ENCODE data around the gene DSCAM. TPM values are rescaled to one million over a fixed set of nuclear protein-coding genes. Genes with fewer than 3 reads are reported as not detected.

The DSCAM gene
- total and polyA plus RNA-seq, 2 donors (not counting 3 experiments of a cell fraction or from before 2014, with no cell fraction given): not detected

DNA sequence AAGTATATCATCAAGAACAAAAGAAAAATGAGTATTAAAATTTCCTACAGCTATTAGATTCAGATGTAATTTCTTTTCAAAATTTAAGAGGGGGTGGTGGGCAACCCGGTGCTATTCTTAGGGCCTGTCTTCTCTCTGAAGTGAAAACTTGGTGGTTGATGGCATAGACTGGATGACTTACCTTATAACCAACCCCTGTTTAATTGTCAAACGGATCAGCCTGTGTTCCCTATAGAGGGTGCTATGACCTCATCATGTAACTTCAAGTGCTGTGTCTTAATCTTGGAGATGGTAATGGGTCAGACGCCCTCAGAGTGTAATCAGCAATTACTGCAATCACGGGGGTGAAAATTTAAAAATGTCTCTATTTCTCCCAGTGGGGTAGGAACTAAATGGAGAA lies 803.5 kb downstream of the DSCAM start:
- Histone ChIP-seq H2AFZ (ENCODE audit: low read depth, low read length) (no peak overlapping the region), H3K4me3 (replicated peaks in 1 of 3; ENCODE audit: insufficient read depth in 1 of 3, low read depth in 1 of 3, low read length in 3 of 3) (no peak overlapping the region), H3K4me2 (ENCODE audit: insufficient read depth, low read length) (no peak overlapping the region), H3K9ac (replicated peaks; ENCODE audit: extremely low read depth, insufficient read depth, low read length) (no peak overlapping the region), H3K9me1 (replicated peaks; ENCODE audit: control insufficient read depth, extremely low read depth, insufficient read depth, low read length) (no peaks in the 10 kb centered on the region), H3K4me1 (ENCODE audit: control insufficient read depth, extremely low read depth, insufficient read depth, low read length) (no peaks in the 10 kb centered on the region), H3K27ac (ENCODE audit: insufficient read depth, low read depth, low read length) (no peak overlapping the region), H3K9me3 (replicated peaks; ENCODE audit: control insufficient read depth, insufficient read depth, low read length) (peaks cover 4% of the 10 kb centered on the region), H3K36me3 (ENCODE audit: control insufficient read depth in 2 of 2, extremely low read depth in 1 of 2, insufficient read depth in 2 of 2, low read length in 2 of 2) (no peaks in the 10 kb centered on the region), H3K79me2 (ENCODE audit: control insufficient read depth, insufficient read depth, low read length) (no peaks in the 10 kb centered on the region), H4K20me1 (replicated peaks; ENCODE audit: control insufficient read depth, extremely low read depth, insufficient read depth, low read length) (no peaks in the 10 kb centered on the region), H3K27me3 (ENCODE audit: control insufficient read depth in 2 of 2, insufficient read depth in 2 of 2, low read length in 2 of 2) (no peaks in the 10 kb centered on the region)
- ChIA-PET CTCF (no interaction called here), POLR2A (no interaction called here)
- no peak for DNase-seq (ENCODE audit: low read depth, low spot score)
- TF ChIP-seq POLR2AphosphoS5 (IDR thresholded peaks at IDR 0.05; ENCODE audit: insufficient read depth, low read depth, low read length) (no peak), GATA2 (IDR thresholded peaks at IDR 0.05; ENCODE audit: insufficient read depth, insufficient read length, low read depth, low read length) (no peak), MAX (IDR thresholded peaks at IDR 0.05; ENCODE audit: insufficient read depth, insufficient read length) (no peak), POLR2A (IDR thresholded peaks at IDR 0.05; ENCODE audit: low read depth, low read length) (no peak)
- TF ChIP-seq, protein P1, sequence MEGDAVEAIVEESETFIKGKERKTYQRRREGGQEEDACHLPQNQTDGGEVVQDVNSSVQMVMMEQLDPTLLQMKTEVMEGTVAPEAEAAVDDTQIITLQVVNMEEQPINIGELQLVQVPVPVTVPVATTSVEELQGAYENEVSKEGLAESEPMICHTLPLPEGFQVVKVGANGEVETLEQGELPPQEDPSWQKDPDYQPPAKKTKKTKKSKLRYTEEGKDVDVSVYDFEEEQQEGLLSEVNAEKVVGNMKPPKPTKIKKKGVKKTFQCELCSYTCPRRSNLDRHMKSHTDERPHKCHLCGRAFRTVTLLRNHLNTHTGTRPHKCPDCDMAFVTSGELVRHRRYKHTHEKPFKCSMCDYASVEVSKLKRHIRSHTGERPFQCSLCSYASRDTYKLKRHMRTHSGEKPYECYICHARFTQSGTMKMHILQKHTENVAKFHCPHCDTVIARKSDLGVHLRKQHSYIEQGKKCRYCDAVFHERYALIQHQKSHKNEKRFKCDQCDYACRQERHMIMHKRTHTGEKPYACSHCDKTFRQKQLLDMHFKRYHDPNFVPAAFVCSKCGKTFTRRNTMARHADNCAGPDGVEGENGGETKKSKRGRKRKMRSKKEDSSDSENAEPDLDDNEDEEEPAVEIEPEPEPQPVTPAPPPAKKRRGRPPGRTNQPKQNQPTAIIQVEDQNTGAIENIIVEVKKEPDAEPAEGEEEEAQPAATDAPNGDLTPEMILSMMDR (IDR thresholded peaks at IDR 0.05; ENCODE audit: extremely low read depth in 1 of 2, insufficient read depth in 1 of 2, low read depth in 1 of 2, low read length in 2 of 2): no peak
- no TSS peak for BruUV-seq (replicated peaks)
- intact Hi-C loops (cut with micrococcal nuclease): no loop called here
- dilution Hi-C loops (cut with MboI; ENCODE audit: extremely low pct_ligation_motif_present, low sequenced_read_pairs): no loop called here
- FAIRE-seq: no peak

GRCh38 chr21:40041446-40041845 lies 805.5 kb downstream of the DSCAM start:
- Histone ChIP-seq H3K79me2 (ENCODE audit: control insufficient read depth, insufficient read depth, low read length) (no peaks in the 10 kb centered on the region), H3K4me3 (replicated peaks in 1 of 3; ENCODE audit: insufficient read depth in 1 of 3, low read depth in 1 of 3, low read length in 3 of 3) (no peak overlapping the region), H3K4me1 (ENCODE audit: control insufficient read depth, extremely low read depth, insufficient read depth, low read length) (no peaks in the 10 kb centered on the region), H2AFZ (ENCODE audit: low read depth, low read length) (no peak overlapping the region), H3K27ac (ENCODE audit: insufficient read depth, low read depth, low read length) (no peak overlapping the region), H4K20me1 (replicated peaks; ENCODE audit: control insufficient read depth, extremely low read depth, insufficient read depth, low read length) (no peaks in the 10 kb centered on the region), H3K9me3 (replicated peaks; ENCODE audit: control insufficient read depth, insufficient read depth, low read length) (peaks cover 4% of the 10 kb centered on the region), H3K27me3 (ENCODE audit: control insufficient read depth in 2 of 2, insufficient read depth in 2 of 2, low read length in 2 of 2) (no peaks in the 10 kb centered on the region), H3K4me2 (ENCODE audit: insufficient read depth, low read length) (no peak overlapping the region), H3K36me3 (ENCODE audit: control insufficient read depth in 2 of 2, extremely low read depth in 1 of 2, insufficient read depth in 2 of 2, low read length in 2 of 2) (no peaks in the 10 kb centered on the region), H3K9ac (replicated peaks; ENCODE audit: extremely low read depth, insufficient read depth, low read length) (no peak overlapping the region), H3K9me1 (replicated peaks; ENCODE audit: control insufficient read depth, extremely low read depth, insufficient read depth, low read length) (no peaks in the 10 kb centered on the region)
- FAIRE-seq: no peak
- dilution Hi-C loops (cut with MboI; ENCODE audit: extremely low pct_ligation_motif_present, low sequenced_read_pairs) (no loop called here), intact Hi-C loops (cut with micrococcal nuclease) (no loop called here)
- no peak for TF ChIP-seq POLR2A (IDR thresholded peaks at IDR 0.05; ENCODE audit: low read depth, low read length)
- no peak for TF ChIP-seq JUN (IDR thresholded peaks at IDR 0.05; ENCODE audit: borderline replicate concordance, insufficient read depth, insufficient read length, low read depth)
- no peak for TF ChIP-seq MAX (IDR thresholded peaks at IDR 0.05; ENCODE audit: insufficient read depth, insufficient read length)
- TF ChIP-seq EZH2 (IDR thresholded peaks at IDR 0.05; ENCODE audit: borderline replicate concordance, low read depth, low read length, severe bottlenecking): no peak
- no peak for TF ChIP-seq MYC (IDR thresholded peaks at IDR 0.05; ENCODE audit: low read depth, low read length)
- TF ChIP-seq, protein P1 (IDR thresholded peaks at IDR 0.05; ENCODE audit: extremely low read depth in 1 of 2, insufficient read depth in 1 of 2, low read depth in 1 of 2, low read length in 2 of 2): no peak
- TF ChIP-seq GATA2 (IDR thresholded peaks at IDR 0.05; ENCODE audit: insufficient read depth, insufficient read length, low read depth, low read length): no peak
- no peak for TF ChIP-seq FOS (IDR thresholded peaks at IDR 0.05; ENCODE audit: borderline replicate concordance, insufficient read depth, low read length)
- TF ChIP-seq POLR2AphosphoS5 (IDR thresholded peaks at IDR 0.05; ENCODE audit: insufficient read depth, low read depth, low read length): no peak
- no peak for DNase-seq (ENCODE audit: low read depth, low spot score)
- ChIA-PET POLR2A (no interaction called here), CTCF (no interaction called here)
- no TSS peak for BruUV-seq (replicated peaks)
